Measurements from ENCODE around the gene TRIL. TPM values are rescaled to one million over a fixed set of nuclear protein-coding genes. Genes with fewer than 3 reads are reported as not detected.
A peak's percentile ranks its signal among the peaks of the same experiment; 100 is the strongest.

The TRIL gene
- total and polyA plus RNA-seq, 2 donors (not counting 1 experiment from before 2014, with no cell fraction given) = not detected

DNA sequence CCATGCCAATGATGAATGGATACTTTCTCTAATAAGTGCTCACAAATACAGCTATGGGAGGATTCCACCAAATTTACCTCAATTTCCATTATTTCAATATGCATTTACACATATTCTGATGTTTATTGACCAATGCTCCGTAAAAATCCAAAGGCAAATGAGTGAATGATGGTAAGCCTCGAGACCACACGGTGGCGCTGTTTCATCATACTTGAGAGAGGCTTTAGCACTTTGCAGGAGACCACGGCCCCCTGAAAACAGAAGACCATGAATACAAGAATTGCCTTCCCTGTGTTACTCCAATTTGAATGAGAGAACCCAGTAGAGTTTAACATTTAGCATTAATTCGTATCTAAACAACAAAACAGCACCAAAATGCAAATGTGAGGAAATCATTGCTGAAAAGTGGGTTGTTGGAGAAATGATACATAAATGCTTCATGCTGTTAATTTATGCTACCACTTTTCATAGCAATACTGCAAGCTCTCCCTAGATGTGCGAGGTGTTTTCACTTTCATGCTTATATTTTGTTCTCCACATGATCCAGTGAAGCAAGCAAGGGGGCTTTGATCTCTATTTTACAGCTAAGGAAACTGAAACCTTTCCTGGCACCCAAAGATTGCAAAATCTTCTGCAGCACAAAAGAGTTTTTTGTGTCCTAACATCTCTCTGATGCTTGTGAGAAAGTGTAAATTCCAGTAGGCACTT lies 35.4 kb downstream of the TRIL start:
- H3K27me3 Mint-ChIP-seq = peaks cover 3% of the 10 kb centered on the region
- H2AFZ ChIP-seq (ENCODE audit: insufficient read depth, low read depth, low read length, poor library complexity, severe bottlenecking) = no peak overlapping the region
- no peak overlapping the region for H3K4me3 Mint-ChIP-seq
- H3K9me3 Mint-ChIP-seq (ENCODE audit: insufficient read depth) = no peaks in the 10 kb centered on the region
- no peak overlapping the region for H3K9ac ChIP-seq (ENCODE audit: low read length)
- H3K9me3 ChIP-seq (ENCODE audit: control extremely low read depth in 1 of 3, control insufficient read depth in 2 of 3, insufficient read depth in 1 of 3, low read length in 2 of 3) = no peaks in the 10 kb centered on the region
- H3K4me2 ChIP-seq (replicated peaks; ENCODE audit: low read depth, low read length, poor library complexity, severe bottlenecking) = peak overlapping the region; percentile 23
- H3K27ac Mint-ChIP-seq = no peak overlapping the region
- 11% methylated on average over 4 of the region's 7 CpGs for WGBS (ENCODE audit: insufficient coverage)
- intact Hi-C loops (cut with micrococcal nuclease) = loop anchor here (1.0 to 5.0 kb wide), 3 partner anchors 184 to 486 kb away; no protein-coding TSS in a partner anchor
- peaks cover 21% of the 10 kb centered on the region for H3K4me1 Mint-ChIP-seq
- H3K4me1 ChIP-seq (ENCODE audit: control insufficient read depth in 2 of 2, insufficient read depth in 2 of 2, low read length in 2 of 2) = peaks cover 10 to 22% of the 10 kb centered on the region in 2 donors
- CTCF ChIA-PET = interaction anchor here (0.7 to 11.2 kb wide), 26 partner anchors 11 to 1727 kb away, joined by 3 to 304 read pairs (median 5); no protein-coding TSS in a partner anchor
- peak; percentile 91 for TF ChIP-seq CTCF (IDR thresholded peaks at IDR 0.05)
- no peak for TF ChIP-seq EZH2 (IDR thresholded peaks at IDR 0.05; ENCODE audit: borderline replicate concordance, insufficient read depth, low read depth, low read length, poor library complexity, severe bottlenecking)
- no peak overlapping the region for H3K27ac ChIP-seq (ENCODE audit: low read length in 2 of 2)
- H3K4me3 ChIP-seq (ENCODE audit: control extremely low read depth in 1 of 5, extremely low read depth in 1 of 5, insufficient read depth in 1 of 5, low read depth in 2 of 5, low read length in 4 of 5) = no peak overlapping the region
- no peaks in the 10 kb centered on the region for H4K20me1 ChIP-seq (ENCODE audit: control insufficient read depth, insufficient read depth, low read length, poor library complexity, severe bottlenecking)
- POLR2A ChIA-PET = no interaction called here
- H3K36me3 ChIP-seq (replicated peaks in 1 of 2; ENCODE audit: control extremely low read depth in 1 of 2, control insufficient read depth in 1 of 2, extremely low read depth in 1 of 2, insufficient read depth in 2 of 2, low read length in 1 of 2) = no peaks in the 10 kb centered on the region
- peak; percentile 40 for ATAC-seq (ENCODE audit: low read depth)
- H3K79me2 ChIP-seq (ENCODE audit: control insufficient read depth, insufficient read depth, low read length) = no peaks in the 10 kb centered on the region
- DNase-seq = peak; percentile 77
- H3K27me3 ChIP-seq (replicated peaks in 1 of 4; ENCODE audit: control extremely low read depth in 1 of 4, control insufficient read depth in 3 of 4, insufficient read depth in 4 of 4, low read length in 3 of 4) = no peaks in the 10 kb centered on the region

DNA sequence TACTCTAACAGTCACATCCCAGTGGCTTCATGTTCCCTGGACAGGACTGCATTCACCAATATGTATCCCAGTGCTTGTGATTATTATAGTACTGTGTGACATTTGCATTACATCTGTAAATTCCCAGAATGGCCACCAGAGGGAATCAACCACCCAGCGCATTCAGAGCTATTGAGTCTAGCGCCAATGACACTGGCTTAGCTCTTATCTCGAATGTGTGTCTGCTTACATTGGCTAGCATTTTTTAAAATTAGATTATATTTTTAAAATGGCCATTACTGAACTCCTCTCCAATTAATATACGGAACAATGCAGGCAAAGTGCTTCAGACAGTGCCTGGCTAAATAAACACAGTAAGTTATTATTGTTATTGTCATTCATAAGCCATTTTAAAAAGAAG lies 36.3 kb downstream of the TRIL start:
- DNase-seq (peak; percentile 61), ATAC-seq (ENCODE audit: low read depth) (peak; percentile 90)
- Histone ChIP-seq H3K9me3 (ENCODE audit: control extremely low read depth in 1 of 3, control insufficient read depth in 2 of 3, insufficient read depth in 1 of 3, low read length in 2 of 3) (no peaks in the 10 kb centered on the region), H3K4me1 (ENCODE audit: control insufficient read depth in 2 of 2, insufficient read depth in 2 of 2, low read length in 2 of 2) (peaks cover 4 to 16% of the 10 kb centered on the region in 2 donors), H3K4me2 (replicated peaks; ENCODE audit: low read depth, low read length, poor library complexity, severe bottlenecking) (no peak overlapping the region), H3K79me2 (ENCODE audit: control insufficient read depth, insufficient read depth, low read length) (no peaks in the 10 kb centered on the region), H3K9ac (ENCODE audit: low read length) (no peak overlapping the region), H3K4me3 (ENCODE audit: control extremely low read depth in 1 of 5, extremely low read depth in 1 of 5, insufficient read depth in 1 of 5, low read depth in 2 of 5, low read length in 4 of 5) (no peak overlapping the region), H2AFZ (ENCODE audit: insufficient read depth, low read depth, low read length, poor library complexity, severe bottlenecking) (peak overlapping the region; percentile 27), H3K27ac (ENCODE audit: low read length in 2 of 2) (no peak overlapping the region), H3K27me3 (replicated peaks in 1 of 4; ENCODE audit: control extremely low read depth in 1 of 4, control insufficient read depth in 3 of 4, insufficient read depth in 4 of 4, low read length in 3 of 4) (no peaks in the 10 kb centered on the region), H4K20me1 (ENCODE audit: control insufficient read depth, insufficient read depth, low read length, poor library complexity, severe bottlenecking) (no peaks in the 10 kb centered on the region), H3K36me3 (replicated peaks in 1 of 2; ENCODE audit: control extremely low read depth in 1 of 2, control insufficient read depth in 1 of 2, extremely low read depth in 1 of 2, insufficient read depth in 2 of 2, low read length in 1 of 2) (no peaks in the 10 kb centered on the region)
- Mint-ChIP-seq H3K4me3 (no peak overlapping the region), H3K9me3 (ENCODE audit: insufficient read depth) (no peaks in the 10 kb centered on the region), H3K27ac (no peak overlapping the region), H3K4me1 (peaks cover 15% of the 10 kb centered on the region), H3K27me3 (peaks cover 3% of the 10 kb centered on the region)
- intact Hi-C loops (cut with micrococcal nuclease) = loop anchor here (1.0 to 5.0 kb wide), 3 partner anchors 184 to 486 kb away; no protein-coding TSS in a partner anchor
- ChIA-PET CTCF (interaction anchor here (0.7 to 11.2 kb wide), 30 partner anchors 10 to 1726 kb away, joined by 3 to 304 read pairs (median 4); no protein-coding TSS in a partner anchor), POLR2A (no interaction called here)
- WGBS (ENCODE audit: insufficient coverage) = no CpG with 5 or more reads among the region's 4 CpGs
- TF ChIP-seq CTCF (IDR thresholded peaks at IDR 0.05) (peak; percentile 76), EZH2 (IDR thresholded peaks at IDR 0.05; ENCODE audit: borderline replicate concordance, insufficient read depth, low read depth, low read length, poor library complexity, severe bottlenecking) (no peak)

All from B cell (primary cell).